Kidney glomerular epithelial cell (primary cell): ENCODE measurements around the gene BTN1A1.
"Not testable (repeated sequence)": the region's sequence is repeated elsewhere in the genome, so short reads cannot be mapped to it uniquely, and the experiment has no call there.

Experiments
- DNase-seq: peaks from one replicate; lab custom pipeline; 2025; lab: John Stamatoyannopoulos, UW

BTN1A1 gene

DNA sequence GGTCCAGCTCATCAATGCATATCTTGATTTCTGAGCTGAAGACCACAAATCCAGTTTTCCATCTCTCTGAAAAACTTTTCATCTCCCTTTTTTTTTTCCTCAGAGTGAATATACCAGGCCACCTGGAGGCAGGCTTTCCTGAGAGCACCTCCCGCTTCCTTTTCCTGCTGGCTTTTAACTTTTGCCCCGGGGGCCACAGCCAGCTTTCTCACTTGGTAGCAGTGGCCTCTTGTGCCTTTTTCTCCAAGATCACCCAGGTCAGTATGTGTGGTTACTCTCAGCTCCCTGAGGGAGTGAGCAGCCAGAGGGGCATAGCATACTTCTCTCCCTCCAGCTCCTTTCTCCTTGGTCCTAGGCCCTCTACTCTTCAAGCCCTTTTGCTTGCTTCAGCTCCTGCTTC, at the start of gene BTN1A1:
BTN1A1 (plus strand) TSS at position 202 of the 400 bp plus-strand sequence. CDS start 984 bp downstream, outside the sequence.
- DNase-seq: no peak

GRCh38 chr6:26452631-26453235, 47.4 kb upstream of the BTN1A1 start:
- no peak for DNase-seq

GRCh38 chr6:26454631-26455030, 45.5 kb upstream of the BTN1A1 start:
- DNase-seq: no peak

DNA sequence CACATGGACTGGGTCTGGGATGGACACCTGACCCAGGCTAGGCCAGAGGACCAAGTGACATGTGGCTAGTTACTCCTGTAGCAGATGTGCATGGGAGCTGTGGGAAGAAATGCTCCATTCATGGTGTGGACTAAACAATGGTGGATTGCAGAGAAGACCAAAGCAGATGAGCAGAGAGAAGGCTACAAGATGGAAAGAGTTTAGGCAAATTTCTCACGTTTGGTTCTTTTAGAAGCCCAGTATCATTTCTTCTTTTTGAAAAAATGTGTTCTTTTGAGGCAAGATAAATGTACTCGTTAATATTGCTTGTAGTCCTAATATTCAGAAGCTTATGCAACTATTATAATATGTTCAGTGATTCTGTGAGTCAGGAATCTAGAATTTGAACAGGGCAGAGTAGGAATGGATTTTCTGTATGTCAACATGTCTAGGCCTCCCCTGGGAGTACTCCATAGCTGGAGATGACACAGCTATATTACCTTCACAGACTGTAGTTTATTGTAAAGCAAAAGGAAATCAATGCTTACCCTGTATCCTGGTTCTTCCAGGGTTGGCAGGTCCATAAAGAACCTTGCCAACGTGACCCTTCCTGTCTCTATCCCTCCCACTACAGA, 44.6 kb upstream of the BTN1A1 start:
- DNase-seq: no peak

DNA sequence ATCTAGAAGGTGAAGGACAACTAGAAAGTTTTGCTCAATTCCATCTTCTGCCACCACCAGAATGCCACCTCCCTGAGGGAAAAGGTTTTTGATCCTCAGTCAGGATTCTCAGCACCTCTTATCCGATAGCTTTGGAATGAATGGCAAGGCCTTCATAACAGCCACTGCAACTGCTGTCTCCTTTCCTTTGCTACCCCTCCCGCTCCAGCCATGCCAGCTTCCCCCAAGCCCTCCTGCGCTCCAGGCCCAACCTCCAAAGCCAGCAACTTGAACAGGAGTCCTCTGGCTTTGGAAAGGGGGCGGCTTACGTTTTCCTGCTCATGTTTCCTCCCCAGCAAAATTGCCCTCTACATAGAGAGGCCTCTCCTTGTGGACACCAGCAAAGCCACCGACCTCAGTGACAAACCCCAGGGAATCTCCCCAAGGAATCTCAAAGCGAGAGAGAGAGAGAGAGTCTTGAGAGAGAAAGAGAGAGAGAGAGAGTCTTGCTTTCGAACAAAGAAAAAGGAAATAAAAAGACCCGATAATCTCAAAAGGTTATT, 42.8 kb upstream of the BTN1A1 start:
- no peak for DNase-seq

DNA sequence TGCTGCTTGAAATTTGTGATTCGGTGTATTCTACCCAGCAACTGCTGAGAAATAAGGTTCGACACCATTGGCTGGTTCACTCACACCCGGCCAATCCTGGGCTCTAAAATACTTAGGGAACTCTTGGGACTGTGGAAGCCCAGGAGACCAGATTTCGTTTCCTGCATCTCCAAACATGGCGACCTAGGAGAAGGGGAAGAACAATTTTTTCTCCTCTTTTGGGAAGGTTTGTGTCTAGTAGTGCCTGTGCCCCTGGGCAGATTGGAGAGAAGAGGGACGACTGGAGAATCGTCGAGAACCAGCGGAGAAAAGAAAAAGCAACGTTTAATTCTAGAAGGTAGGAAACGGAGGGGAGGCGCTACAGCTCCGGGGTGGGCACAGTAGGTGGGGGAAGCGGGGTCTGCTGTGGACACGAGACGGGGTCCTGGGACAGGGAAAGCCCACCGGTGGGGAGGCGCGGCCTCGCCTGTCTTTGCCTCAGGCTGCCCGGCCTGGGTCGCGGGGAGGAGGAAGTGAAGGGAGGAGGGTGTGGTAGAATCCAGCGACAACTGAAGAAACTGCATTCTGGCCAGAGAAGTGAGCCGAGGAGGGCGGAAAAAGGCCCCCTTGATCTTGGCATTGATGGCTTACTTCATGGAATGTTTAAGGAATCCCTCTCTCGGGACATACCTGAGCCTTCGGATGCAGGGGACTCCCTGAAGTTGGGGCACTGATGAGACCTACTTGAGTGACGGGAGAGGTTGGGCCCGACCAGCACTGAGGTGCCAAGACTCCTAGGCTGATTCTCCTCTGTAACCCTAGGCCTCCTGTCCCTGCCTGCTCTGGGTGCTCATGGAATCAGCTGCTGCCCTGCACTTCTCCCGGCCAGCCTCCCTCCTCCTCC, 42.1 kb upstream of the BTN1A1 start, which contains the start of gene BTN2A1:
BTN2A1 (plus strand) TSS at position 150 of the 883 bp plus-strand sequence; CDS start at position 832, 682 bp downstream.
- peak; percentile 92 for DNase-seq

- no peak for DNase-seq
Observed at GRCh38 chr6:26459023-26459810, 40.9 kb upstream of the BTN1A1 start.

DNA sequence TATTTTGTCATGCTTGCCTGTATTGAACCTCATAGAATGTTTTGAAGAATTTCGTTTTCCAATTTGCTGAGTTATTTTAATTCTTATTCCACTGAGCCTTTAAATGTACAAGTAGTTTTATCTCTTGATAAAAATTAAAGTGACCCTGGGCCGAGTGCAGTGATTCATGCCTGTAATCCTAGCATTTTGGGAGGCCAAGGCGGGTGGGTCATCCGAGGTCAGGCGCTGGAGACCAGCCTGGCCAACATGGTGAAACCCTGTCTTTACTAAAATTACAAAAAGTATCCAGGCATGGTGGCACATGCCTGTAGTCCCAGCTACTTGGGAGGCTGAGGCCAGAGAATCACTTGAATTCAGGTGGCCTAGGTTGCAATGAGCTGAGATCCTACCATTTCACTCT, 38.8 kb upstream of the BTN1A1 start:
- not testable (repeated sequence) for DNase-seq

GRCh38 chr6:26464014-26464413, 36.1 kb upstream of the BTN1A1 start:
- DNase-seq: no peak

DNA sequence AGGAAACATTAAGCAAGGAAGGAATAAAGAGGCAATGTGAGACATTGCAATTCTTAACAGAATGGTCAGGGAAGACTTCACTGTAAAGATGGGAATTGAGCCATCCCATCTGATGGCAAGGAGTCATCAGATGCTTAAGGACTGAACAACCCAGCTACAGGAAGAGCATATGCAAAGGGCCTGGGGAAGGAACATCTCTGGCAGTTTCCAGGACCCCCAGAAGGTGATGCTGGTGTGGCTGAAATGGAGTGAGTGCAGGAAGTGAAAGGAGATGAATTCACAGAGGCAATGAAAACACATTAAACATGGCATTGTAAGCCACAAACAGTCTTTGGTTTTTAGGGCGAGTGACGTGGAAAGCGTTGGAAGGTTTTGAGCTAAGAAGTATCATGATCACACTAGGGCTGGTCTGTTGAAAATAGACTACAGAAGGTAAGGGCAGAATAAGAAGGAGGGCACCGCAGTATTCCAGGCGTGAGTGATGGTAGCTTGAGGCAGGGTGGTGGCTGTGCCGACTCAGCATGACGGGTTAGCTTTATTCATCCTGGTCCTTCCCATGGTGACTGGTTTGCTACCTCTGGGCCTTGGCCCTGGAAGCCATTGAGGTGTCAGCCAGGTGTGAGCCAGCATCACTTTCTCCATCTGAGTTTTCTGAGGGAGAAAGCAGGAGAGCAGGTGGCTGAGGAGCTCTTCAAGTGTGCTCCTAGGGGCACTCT, 35.5 kb upstream of the BTN1A1 start:
- DNase-seq: no peak

GRCh38 chr6:26465776-26466175, 34.3 kb upstream of the BTN1A1 start:
- DNase-seq: no peak

DNA sequence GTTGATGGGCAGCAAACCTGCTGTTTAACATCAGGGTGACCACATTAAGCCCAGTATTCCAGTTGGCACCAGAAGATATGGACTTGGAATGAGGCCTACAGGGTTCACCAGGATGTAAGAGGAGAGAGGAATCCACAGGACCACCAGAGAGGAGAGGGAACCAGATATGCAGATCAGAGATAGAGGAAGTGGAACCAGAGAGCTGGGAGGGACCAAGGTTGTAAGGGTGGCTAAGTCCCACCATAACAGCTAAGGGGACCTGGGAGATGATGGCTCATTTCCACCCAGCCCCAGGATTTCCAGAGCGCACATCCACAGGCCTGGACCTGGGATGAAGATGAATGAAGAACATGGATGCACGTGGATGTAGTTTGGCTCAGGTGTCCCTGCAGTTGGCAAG, 31.3 kb upstream of the BTN1A1 start:
- no peak for DNase-seq

DNA sequence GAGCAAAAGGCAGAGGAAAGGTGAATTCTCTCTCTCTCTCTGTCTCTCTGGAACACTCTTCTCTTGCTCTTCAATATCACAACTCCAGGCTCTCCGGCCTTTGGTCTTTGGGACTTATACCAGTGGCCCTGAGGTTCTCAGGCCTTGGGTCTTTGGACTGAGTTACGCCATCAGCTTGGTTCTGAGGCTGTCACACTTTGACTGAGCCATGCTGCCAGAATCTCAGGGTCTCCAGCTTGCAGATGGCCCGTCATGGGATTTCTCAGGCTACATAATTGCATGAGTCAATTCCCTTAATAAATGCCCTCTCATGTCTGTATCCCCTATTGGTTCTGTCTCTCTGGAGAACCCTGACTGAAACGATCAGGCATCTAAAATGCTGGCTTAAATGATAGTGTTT, 29.5 kb upstream of the BTN1A1 start:
- no peak for DNase-seq

DNA sequence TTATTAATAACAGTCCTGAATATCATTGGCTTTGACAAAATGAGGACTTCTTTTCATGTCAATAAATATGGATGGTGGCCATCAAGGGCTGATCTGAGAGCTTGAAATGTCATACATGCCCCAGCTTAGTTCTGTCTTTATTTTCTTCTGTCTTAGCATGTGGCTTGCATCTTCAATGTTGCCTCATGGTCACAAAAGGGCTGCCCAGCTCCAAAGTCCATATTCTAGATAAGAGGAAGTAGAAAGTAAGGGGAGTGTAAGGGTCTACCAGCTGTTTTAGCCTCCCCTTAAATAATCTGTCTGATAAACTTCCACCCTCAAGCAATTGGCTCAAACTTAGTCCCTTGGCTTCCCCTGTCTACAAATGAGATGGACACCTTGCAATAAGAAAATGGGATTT, 28.1 kb upstream of the BTN1A1 start:
- no peak for DNase-seq

DNA sequence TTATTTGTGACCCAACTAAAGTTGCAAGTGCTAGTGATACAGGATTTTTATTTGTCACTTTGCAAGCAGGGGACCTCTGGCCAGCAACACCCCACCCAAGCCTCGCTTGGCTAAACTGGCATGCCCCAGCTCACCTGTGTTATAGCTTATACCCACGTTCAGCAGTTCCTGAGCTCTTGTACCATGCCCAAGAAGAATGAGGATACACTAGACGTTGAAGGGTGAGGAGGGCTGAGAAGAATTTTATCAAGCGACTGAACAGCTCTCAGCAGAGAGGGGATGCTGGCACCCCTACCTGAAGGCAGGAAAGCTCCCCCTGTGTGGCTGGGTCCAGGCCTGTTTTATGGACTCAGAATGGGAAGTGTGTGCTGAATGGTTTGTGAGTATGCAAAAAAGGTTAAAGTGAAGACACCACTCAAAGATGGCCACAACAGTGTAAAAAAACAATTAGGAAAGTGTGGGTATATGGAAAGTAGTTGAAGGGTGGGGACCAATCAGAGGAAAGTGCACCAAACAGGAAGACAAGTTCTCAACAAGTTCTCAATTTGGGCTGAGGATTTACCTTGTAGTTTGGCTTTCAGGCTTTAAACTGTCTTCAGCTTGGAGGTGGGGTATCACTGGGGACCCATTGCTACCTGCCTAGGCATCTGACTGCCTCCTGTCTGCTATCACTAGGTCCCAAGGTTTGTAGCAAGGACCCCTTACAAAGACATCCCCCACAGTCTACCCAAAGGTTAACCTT, 27.4 kb upstream of the BTN1A1 start:
- no peak for DNase-seq

- no peak for DNase-seq
Observed at GRCh38 chr6:26473429-26473757, 26.7 kb upstream of the BTN1A1 start.

GRCh38 chr6:26473758-26474438, 26.2 kb upstream of the BTN1A1 start:
- DNase-seq: peak; percentile 100

DNA sequence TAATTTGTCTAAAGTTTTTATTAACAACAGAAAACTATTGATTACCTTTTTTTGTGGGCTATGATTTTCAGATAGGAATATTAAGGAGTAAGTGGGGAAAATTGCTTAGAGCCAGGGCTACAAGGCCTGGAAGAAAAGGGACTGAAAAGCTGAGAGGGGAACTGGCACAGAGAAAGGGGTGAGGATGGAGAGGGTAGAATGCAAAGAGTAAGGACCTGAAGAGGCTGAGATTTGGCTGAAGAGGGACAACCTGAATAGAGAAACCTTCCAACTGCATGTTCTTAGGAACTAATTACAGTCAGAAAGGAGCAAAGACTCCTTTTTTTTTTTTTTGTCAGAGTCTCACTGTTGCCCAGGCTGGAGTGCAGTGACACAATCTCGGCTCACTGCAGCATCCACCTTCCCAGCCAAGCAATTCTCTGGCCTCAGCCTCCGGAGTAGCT, 25.6 kb upstream of the BTN1A1 start:
- no peak for DNase-seq

DNA sequence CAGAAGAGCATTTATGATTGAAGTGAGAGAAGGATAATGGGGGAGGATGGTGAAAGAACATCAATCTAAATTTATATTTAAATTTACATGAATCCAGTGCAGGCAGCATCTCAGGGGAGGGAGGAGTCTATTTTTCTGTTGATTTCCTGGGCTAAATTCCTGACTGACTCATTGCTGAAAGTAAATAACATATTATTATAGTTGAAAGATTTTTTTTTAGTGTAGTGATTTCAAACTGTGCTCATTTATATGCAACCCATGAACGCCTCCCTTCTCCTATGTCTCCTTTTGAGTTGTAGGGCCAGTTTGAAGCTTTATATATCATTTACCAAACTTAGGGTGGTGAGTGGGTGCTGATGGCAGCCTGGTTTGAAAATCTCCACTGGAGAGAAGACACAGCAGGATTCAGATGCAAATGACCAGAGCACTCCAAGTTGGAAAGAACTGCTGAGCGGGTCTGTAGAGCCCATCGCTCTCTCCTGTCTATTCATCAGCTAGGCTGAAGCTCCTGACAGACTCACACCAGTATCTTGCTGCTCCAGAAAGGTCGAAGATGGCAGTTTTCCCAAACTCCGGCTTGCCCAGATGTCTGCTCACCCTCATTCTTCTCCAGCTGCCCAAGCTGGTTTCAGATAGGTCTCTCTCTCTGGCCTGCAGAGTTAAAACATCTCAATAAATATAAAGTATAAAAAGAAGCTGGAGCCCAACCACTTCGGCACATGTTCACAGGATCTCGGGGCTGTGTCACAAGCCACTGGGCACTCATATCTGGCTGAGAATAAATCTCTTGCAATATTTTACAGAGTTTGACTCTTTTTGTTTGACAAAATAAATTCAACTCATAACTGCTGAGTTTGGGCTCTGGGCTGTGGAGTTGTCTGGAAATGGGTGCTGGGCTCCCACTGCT, 24.0 kb upstream of the BTN1A1 start:
- peak; percentile 13 for DNase-seq
